C1 segment of cervical spinal cord (tissue), 14 donors: ENCODE data around the gene NR2F1.
A peak's percentile ranks its signal among the peaks of the same experiment; 100 is the strongest.

Source experiments
- DNase-seq, 14 donors: peaks; one replicate each; lab custom pipeline; 2025; lab: John Stamatoyannopoulos, UW

The NR2F1 gene

DNA sequence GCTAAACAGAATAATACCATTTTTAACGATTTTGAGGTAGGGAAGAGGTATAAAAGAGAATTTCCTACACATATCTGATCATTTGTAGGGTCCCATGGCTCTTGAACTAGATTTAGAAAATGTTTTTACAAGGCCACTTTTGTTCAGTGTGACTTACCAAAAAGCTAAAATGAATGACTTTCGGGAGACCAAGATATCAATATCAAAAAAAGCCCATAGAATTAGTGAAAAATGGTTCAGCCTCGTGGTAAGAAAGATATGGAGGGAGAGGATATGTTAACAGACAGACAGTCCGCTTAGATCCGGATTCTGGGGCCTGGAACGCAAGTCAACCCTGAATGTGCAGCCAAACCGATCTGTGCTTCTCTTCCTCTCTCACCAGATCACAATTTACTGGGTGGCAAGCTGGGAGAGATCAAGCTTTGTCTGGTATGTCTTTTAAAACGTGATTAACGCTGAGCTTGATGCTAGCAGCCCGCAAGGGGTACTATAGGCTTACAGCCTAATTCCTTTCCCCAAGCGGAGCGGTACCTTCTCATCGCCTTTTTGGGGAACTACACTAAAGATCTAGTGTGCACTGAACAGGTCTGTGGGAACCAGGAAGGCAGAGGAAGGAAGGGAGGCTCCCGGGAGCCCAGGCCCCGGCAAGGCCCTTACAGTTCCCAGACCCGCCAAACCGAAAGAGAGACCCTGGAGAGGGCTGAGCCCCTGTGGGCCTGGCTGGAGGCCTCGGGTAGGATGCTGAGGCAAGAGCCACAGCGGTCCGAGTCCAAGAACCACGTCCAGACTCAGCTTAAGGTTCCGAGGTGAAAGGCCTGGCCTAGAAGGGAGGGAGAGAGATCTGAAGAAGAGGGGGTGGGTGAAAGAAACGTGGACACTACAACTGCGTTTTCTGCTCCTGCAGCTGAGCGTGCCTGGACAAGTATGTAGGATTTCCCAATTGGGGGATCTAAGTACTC is 4.9 kb upstream of the NR2F1 start:
- DNase-seq, result no peak

DNA sequence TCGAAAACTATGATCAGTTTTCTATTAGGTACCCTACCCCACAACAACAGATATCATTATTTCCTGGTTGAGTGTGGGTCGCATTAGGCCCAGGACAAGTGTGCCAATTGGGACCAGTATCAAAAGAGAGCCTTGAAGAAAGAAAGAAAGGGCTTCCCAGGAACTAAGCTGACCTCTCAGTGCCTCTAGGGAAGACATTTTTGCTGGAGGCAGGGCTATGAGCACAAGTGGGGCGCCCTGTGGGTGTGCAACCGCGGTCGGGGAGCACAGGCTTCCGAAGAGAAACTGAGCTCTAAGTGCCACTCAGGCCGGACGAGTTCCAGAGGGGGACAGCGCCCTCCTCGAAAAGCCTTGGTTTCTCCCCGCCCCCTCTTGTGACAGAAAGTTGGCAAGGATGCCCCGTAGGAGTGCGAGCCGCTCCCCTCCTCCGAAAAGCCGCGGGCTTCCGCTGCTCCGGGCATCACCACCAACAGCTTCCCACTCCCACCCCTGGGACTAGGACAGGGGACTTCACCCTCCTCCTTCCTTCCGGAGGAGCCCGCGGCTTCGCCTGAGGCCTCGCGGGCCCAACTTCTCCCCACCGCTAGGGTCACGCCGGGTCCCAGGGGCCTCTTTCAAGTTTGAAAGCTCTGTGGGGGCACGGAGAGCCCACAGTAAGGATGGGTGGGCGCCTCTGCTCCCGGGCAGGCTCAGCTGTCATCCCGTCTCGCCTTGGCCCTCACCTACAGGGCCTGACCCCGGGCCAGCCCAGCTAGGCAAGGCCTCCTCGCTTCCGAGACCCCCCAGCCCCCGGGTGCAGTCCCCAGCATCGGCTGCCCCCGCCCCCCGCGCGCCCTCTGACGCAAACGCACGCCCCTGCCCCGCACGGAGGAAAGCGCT is 4.0 kb upstream of the NR2F1 start:
- DNase-seq, result peak in 7 of 14 donors; percentile 29 to 75 (median 56)

DNA sequence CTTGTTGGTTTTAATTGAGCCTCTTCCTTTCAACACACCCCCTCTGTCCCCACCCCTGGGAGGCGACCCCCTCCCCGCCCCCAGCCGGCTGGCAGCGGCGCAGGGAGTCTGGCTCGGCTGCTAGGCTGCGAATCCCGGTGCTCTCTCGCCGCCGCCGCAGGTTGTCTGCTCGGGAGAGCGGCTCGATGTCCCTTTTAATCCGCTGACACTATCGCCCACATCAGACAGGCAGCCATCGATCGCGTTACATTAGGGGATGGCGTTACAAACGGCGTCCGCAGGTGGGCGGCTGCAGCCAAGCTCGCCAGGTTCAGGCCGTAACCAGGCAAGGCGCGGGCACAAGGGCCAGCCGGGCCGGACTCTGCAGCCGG is 3.3 kb upstream of the NR2F1 start:
- DNase-seq, result peak in 2 of 14 donors; percentile 57 to 58

DNA sequence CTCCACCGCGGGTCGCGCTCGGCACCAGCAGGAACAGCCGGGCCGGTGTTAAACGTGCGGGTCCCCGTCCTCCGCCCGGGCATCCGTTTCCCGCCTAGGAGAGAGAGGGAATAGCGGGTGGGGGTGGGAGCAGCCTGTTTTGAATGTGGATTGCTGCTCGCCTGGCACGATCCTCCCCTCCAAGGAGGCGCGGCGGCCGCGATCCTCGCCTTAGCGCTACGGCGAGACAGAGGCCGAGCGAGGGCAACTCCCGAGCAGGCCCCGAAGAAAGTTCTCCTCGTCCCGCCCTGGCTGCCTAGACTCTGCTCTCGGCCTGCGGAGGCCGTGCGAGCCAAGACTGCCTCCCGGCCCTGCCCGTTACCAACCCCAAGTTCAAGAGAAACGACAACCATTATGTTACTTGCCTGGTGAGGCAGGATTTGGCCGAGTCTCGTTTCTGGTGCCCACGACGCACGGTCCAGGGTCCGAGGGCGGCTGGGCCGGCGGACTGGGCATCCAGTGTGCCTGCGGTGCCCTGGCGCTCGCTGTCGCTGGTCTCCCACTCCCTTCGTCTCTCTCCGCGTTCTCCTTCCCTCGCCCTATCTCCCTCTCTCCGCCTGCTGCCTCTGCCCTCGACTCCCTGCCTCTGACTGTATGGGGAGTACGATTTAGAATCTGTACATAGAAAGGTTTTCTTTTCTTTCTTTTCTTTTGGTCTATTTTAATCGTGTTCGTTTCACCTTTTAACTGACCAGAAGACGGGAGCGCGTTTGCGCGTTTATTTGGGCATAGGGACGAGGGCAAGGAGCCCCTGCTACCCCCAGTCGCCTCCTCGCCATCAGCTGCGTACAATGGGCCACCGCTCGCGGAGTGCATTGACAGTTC is 2.7 kb upstream of the NR2F1 start:
- DNase-seq, result peak in 3 of 14 donors; percentile 55 to 63 (median 58)

- DNase-seq, result peak in 3 of 14 donors; percentile 72 to 78 (median 75)
These were observed 2.0 kb upstream of the NR2F1 start, which contains the start of gene NR2F1-AS1 for GRCh38 chr5:93580927-93581445. TSS of gene NR2F1-AS1 (minus strand) at chr5:93581219.

- no peak for DNase-seq
These were observed 907 bp upstream of the NR2F1 start for GRCh38 chr5:93582167-93582462.

DNA sequence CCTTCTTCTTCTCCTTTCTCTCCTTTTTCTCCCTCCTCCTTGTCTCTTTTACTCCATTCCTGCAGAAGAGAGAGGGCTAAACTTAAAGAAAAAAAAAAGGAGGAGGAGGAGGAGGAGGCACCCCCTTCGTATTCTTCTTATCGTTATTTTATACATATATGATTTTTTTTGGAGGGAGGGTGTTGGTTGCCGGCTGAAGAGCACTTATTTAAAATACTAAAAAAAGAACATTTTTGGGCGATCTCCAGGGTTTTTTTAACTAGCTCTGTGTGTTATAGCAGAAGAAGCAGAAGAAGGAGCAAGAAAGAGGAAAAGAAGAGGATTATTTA is 381 bp downstream of the NR2F1 start:
- no peak for DNase-seq

DNA sequence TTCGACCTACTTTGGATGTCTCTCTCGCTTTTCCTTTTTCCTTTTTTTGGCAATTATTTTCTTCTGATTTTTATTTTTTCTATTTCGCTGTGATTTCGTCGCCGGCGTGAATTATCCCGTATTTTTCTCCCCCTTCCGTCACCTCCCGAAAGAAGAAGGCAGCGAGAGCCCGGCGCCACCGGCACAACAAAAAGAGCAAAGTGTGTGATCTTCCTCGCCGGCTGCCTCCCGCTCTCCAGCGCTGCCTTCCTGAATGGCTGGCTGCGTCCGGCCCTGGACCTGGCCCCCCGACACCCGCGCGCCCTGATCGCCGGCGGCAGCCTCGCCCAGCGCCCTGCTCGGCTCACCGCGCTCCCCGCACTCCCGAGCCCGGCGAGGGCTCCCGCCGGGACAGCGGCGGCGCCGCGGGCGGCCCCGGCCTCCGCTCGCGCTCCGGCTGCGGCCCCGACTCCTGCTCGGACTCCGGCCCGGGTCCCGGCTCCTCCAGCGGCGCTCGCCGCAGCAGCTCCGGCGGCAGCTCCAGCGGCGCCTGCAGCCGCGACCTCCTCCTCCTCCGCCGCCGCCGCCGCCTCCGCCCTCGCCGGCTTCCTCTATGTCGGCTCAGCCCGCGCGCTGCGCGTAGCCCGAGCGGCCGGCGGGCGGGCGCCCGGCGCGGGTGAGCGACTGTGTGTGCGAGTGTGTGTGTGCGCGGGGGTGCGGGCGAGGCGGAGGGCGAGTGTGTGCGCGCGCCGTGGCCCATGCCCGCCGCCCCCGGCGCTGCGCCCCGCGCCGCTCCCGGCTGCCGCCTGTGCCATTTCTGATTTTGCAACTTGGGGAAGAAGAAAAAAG is 960 bp downstream of the NR2F1 start:
- peak in 1 of 14 donors; percentile 57 for DNase-seq

DNA sequence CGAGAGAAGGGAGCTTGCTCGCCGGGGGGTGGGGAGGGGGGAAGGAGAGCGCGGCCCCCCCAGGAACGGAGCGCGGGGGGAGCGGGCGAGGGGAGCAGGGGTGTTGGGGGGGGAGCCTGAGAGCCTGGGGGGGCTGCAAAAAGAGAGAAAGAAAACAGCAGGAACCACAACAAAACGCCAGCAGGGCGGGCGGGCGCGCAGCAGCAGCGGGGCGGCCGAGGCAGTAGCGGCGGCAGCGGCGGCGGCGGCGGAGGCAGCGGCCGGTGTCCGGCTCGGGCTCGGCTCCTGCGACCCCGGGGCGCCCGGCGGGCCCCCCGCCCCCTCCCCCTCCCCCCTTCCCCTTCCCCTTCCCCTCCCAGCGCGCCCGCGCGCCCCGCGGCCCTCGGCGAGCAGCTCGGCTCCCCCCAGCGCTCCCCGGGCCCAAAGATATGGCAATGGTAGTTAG is 1.6 kb downstream of the NR2F1 start:
- DNase-seq, result peak in 2 of 14 donors; percentile 21 to 57

- DNase-seq, result no peak
These were observed 2.2 kb downstream of the NR2F1 start for GRCh38 chr5:93585041-93585766.

DNA sequence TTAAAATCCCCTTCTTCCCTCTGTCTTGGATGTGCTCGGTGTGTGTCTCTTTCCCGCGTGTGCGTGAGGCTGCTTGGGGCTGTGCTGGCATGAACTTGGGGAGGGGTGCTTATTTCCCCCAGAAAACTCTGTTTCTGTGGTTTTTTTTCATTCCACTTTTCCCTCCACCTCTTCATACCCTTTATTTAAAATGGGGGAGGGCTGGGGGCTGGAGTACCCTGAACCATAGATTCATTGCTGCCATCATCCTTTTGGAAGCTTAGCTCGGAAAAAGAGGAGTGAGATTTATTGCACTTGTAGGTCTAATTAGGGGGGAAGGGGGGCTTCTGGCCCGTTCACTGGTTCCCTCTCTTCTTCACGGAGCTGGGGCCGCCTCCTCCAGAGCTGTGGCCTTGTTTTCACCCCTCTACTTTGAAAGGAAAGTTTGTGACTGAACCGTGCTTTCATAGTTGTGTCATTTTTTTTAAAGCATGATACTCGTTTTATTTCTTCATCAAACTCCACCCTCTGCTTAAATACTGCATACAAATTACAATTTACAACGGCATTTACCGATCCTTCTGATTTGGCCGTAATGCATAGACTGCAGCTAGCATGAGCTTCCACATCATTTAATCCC is 2.9 kb downstream of the NR2F1 start:
- DNase-seq, result no peak

DNA sequence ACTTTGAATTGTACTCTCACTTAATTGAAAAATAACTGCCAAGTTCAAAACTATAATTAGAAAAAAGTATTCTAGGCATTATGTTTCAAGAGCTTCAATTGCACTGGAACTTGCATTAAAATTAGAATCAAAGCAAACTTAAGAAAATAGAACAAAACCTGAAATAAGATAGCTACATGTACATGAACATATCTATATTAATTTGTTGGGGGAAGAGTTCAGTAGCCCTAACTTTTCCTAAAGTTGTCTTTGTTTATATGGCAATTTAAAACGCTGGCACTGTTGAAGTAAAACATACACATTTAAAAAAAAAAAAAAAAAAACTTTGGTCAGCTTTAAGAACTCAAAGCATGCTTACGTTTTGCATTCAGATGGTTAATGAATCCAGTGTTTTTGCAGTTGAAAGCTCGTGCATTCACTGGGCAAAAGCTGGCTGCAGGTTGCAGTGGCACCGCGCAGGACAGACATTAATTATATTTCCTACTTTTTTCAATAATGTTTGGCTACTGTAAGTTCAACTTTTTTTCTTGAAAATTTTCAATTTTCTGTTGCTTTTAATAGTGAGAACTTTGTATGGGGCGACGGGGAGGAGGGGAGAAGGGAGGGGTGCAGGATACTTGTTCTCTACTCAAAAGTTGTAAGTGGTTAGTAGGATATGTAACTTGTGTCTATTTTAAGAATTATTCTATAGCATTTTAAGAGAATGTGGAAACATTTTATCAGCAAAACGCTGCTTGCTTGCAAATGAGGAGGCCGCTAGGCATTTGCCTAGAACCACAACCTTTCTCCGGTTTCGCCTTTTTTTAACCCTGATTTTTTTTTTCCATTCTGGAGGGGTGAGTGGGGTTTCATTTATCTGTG is 3.9 kb downstream of the NR2F1 start:
- no peak for DNase-seq

- DNase-seq, result peak in 1 of 14 donors; percentile 27
These were observed 4.8 kb downstream of the NR2F1 start for GRCh38 chr5:93587597-93588351.

DNA sequence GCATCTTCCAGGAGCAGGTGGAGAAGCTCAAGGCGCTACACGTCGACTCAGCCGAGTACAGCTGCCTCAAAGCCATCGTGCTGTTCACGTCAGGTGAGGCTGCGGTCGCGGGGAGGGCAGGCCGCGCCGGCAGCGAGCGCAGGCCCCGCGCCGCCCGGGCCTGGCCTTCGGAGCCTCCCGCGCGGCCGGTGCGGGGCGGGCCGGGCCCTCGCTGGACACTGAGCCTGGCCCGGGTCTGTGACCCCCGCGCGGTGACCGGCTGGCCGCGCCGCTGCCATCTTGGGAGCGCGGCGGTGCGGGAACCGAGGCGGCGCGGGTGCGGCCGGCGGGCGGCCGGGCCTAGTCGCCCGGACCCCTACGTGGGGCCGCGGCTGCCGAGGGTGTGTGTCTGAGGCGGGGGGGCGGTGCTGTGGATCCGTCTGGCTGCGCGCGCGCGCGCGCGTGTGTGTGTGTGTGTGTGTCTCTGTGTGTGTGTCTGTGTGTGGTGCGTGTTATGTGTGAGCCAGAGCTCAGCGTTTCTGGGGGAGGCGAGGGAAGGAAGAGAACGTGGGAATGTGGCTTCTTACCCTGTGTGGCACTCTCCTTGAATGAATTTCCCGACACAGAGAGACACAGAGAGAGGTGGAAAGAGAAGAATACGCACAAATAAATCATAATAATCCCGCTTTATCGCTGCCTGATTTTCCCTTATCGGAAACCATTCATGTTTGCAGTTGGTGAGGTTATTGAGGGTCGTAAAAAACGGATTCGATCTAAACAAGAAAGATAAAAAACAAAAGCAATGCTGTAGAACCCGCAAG is 5.5 kb downstream of the NR2F1 start:
- peak in 1 of 14 donors; percentile 33 for DNase-seq

DNA sequence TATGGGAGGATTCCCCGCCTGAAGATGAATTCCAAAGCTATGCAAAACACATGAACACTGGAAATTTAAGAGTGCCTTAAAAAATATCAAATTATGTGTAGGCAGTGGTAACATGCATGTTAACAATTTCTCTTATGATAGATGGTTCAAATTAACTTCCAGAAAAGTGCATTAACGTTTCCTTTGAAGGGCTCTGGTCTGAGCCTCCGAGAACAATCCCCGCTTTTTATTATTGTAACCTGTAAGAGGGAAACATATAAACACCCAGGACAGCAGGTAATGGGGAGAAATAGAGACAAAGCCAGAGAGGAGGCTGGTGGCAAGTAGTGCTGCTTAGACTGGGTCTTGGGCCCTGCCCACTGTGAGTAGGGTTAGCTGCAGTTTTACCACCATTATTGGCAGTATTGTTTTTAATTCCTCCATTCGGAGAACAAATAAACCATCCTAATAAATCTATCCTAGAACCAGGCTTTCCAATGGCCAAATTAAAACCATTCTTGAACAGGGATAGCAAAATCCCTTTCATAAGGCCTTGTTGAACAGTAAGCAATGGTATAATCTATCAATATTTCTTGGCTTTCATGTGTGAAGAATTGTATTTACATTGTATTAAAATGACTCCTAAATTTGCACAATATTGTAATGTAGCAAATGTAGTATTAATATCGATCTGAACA is 6.3 kb downstream of the NR2F1 start:
- DNase-seq, result no peak

GRCh38 chr5:93589829-93590215 is 6.8 kb downstream of the NR2F1 start:
- DNase-seq, result peak in 1 of 14 donors; percentile 30
